DND-41 (cell line): ENCODE measurements around the gene CARMIL1.

Experiments used
- CTCF ChIP-seq: IDR thresholded peaks from 2 replicates; pipeline ENCODE4 v1.5.1; 2012; ENCODE audit warnings: borderline replicate concordance, low read length, moderate library complexity, mild to moderate bottlenecking; ENCODE audit not compliant: poor library complexity, severe bottlenecking; ENCODE audit errors: extremely low read depth
- EZH2 ChIP-seq: IDR thresholded peaks from 3 replicates; pipeline ENCODE4 v1.6.1; 2012; ENCODE audit warnings: borderline replicate concordance, low read depth, mild to moderate bottlenecking, moderate library complexity, low read length, inconsistent platforms; ENCODE audit not compliant: severe bottlenecking

- TF ChIP-seq CTCF (no peak), EZH2 (no peak)
These were observed 36.3 kb downstream of the CARMIL1 start for GRCh38 chr6:25315194-25316177.
